Endothelial cell (in vitro differentiated cells): ENCODE measurements around the gene SEPHS1. TPM values are rescaled to one million over a fixed set of nuclear protein-coding genes. Genes with fewer than 3 reads are reported as not detected.
"Not testable (repeated sequence)": the region's sequence is repeated elsewhere in the genome, so short reads cannot be mapped to it uniquely, and the experiment has no call there.

Experiments used
- DNase-seq: peaks from one replicate; pipeline ENCODE4 v3.0.0; 2021; ENCODE audit warnings: low spot score
- H3K27ac Mint-ChIP-seq: one replicate; pipeline ENCODE4 v1.8.0; 2021; ENCODE audit warnings: mixed read lengths, inconsistent platforms; ENCODE audit not compliant: unreplicated experiment
- H3K27me3 Mint-ChIP-seq: one replicate; pipeline ENCODE4 v1.8.0; 2021; ENCODE audit warnings: mild to moderate bottlenecking, moderate library complexity, mixed read lengths, inconsistent platforms; ENCODE audit not compliant: unreplicated experiment
- H3K36me3 Mint-ChIP-seq: one replicate; pipeline ENCODE4 v1.8.0; 2021; ENCODE audit warnings: mild to moderate bottlenecking, low read depth, mixed read lengths, inconsistent platforms; ENCODE audit not compliant: unreplicated experiment
- H3K4me1 Mint-ChIP-seq: one replicate; pipeline ENCODE4 v1.8.0; 2021; ENCODE audit warnings: mild to moderate bottlenecking, mixed read lengths, inconsistent platforms; ENCODE audit not compliant: unreplicated experiment
- H3K4me3 Mint-ChIP-seq: one replicate; pipeline ENCODE4 v1.8.0; 2021; ENCODE audit warnings: mild to moderate bottlenecking, mixed read lengths, inconsistent platforms; ENCODE audit not compliant: unreplicated experiment
- H3K9me3 Mint-ChIP-seq: one replicate; pipeline ENCODE4 v1.8.0; 2021; ENCODE audit warnings: mixed read lengths, inconsistent platforms; ENCODE audit not compliant: unreplicated experiment
- total RNA-seq: library from RNA; stranded (reverse); fragmentation: NEBNext Ultra II Directional; extraction: Animal tissue kit (Norgen Biotek cat#: 25700); gene quantifications from one replicate; pipeline ENCODE4 v1.2.1, GENCODE V29; 2021; ENCODE audit not compliant: unreplicated experiment
- TF ChIP-seq, protein P1 (sequence below): fragments of 200-600 bp; sonication (generic); IDR thresholded peaks from one replicate; pipeline ENCODE4 v1.5.0; 2021; ENCODE audit warnings: antibody characterized with exemption; ENCODE audit not compliant: unreplicated experiment

Gene SEPHS1
- total RNA-seq, 1 donor from 2014 or later, result 74.9 TPM

GRCh38 chr10:13382703-13383398, 34.8 kb upstream of the SEPHS1 start:
- H3K27ac Mint-ChIP-seq, result no peak overlapping the region

GRCh38 chr10:13379061-13379460, 31.0 kb upstream of the SEPHS1 start:
- not testable (repeated sequence) for H3K36me3 Mint-ChIP-seq, H3K27me3 Mint-ChIP-seq, DNase-seq, H3K27ac Mint-ChIP-seq, H3K9me3 Mint-ChIP-seq, H3K4me3 Mint-ChIP-seq, H3K4me1 Mint-ChIP-seq

More at GRCh38 chr10:13382703-13383398, 34.8 kb upstream of the SEPHS1 start:
- peaks cover 4% of the 10 kb centered on the region for H3K27me3 Mint-ChIP-seq
- H3K9me3 Mint-ChIP-seq, result no peaks in the 10 kb centered on the region
- TF ChIP-seq, protein P1, sequence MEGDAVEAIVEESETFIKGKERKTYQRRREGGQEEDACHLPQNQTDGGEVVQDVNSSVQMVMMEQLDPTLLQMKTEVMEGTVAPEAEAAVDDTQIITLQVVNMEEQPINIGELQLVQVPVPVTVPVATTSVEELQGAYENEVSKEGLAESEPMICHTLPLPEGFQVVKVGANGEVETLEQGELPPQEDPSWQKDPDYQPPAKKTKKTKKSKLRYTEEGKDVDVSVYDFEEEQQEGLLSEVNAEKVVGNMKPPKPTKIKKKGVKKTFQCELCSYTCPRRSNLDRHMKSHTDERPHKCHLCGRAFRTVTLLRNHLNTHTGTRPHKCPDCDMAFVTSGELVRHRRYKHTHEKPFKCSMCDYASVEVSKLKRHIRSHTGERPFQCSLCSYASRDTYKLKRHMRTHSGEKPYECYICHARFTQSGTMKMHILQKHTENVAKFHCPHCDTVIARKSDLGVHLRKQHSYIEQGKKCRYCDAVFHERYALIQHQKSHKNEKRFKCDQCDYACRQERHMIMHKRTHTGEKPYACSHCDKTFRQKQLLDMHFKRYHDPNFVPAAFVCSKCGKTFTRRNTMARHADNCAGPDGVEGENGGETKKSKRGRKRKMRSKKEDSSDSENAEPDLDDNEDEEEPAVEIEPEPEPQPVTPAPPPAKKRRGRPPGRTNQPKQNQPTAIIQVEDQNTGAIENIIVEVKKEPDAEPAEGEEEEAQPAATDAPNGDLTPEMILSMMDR, result no peak
- peaks cover 15% of the 10 kb centered on the region for H3K4me1 Mint-ChIP-seq
- peak; percentile 10 for DNase-seq
- no peaks in the 10 kb centered on the region for H3K36me3 Mint-ChIP-seq
- H3K4me3 Mint-ChIP-seq, result peak overlapping the region; percentile 73

DNA sequence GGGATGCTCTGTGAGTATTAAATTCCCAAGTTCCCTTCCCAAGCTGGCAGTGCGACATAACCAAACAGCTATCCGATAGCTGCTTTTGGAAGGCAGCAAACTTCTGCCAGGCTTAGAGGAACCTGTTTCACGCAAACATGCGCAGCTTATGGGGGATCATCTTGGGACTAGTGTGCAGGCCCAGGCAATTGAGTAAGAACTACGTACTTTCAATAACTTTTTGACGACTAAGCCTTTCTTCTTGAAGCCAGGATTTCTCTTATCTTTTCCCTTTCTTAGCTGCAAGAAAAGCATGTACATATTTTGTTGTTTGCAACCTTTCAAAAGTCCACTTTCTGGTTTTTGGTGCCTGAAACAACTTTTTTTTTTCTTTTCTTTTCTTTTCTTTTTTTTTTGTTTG, 28.7 kb upstream of the SEPHS1 start:
- H3K9me3 Mint-ChIP-seq, result no peaks in the 10 kb centered on the region
- TF ChIP-seq, protein P1, result no peak
- no peak for DNase-seq
- H3K4me3 Mint-ChIP-seq, result no peak overlapping the region
- H3K27ac Mint-ChIP-seq, result no peak overlapping the region
- H3K27me3 Mint-ChIP-seq, result no peaks in the 10 kb centered on the region
- no peaks in the 10 kb centered on the region for H3K36me3 Mint-ChIP-seq
- H3K4me1 Mint-ChIP-seq, result no peaks in the 10 kb centered on the region

DNA sequence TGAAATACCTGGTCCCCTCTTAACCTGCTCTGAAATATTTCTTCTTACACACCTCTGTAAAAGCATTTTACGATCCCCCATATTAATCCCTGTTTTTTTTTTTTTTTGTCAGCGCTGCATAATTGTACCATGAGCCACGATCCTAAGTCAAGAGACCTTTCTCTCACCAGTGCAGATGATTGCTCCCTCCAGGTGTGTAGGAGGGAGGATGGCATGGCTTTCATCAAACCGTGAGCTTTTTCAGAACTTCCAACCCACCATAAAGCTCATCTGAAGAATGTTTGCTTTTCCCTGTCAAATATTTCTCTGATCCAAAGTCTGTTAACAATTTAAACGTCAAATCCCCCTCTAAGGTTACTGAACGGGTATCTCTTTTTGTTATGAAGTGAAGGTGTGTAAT, 28.2 kb upstream of the SEPHS1 start:
- Mint-ChIP-seq H3K4me1 (no peaks in the 10 kb centered on the region), H3K36me3 (no peaks in the 10 kb centered on the region), H3K4me3 (no peak overlapping the region), H3K27ac (no peak overlapping the region), H3K9me3 (no peaks in the 10 kb centered on the region), H3K27me3 (no peaks in the 10 kb centered on the region)
- TF ChIP-seq, protein P1, result no peak
- DNase-seq, result no peak

- H3K27ac Mint-ChIP-seq, result no peak overlapping the region
- H3K4me3 Mint-ChIP-seq, result no peak overlapping the region
- no peaks in the 10 kb centered on the region for H3K4me1 Mint-ChIP-seq
- H3K9me3 Mint-ChIP-seq, result no peaks in the 10 kb centered on the region
- no peaks in the 10 kb centered on the region for H3K36me3 Mint-ChIP-seq
- no peak for DNase-seq
- H3K27me3 Mint-ChIP-seq, result no peaks in the 10 kb centered on the region
- TF ChIP-seq, protein P1, result no peak
Observed at GRCh38 chr10:13375791-13376190, 27.7 kb upstream of the SEPHS1 start.
